Panc1 (cell line): ENCODE results near the gene KCNA10.

Experiments used
- POLR2AphosphoS5 ChIP-seq: IDR thresholded peaks from 2 replicates; pipeline ENCODE4 v1.6.1; 2012; ENCODE audit warnings: mild to moderate bottlenecking, low read depth, low read length, moderate library complexity
- TCF7L2 ChIP-seq: IDR thresholded peaks from 2 replicates; pipeline ENCODE4 v1.6.1; 2011; ENCODE audit warnings: mild to moderate bottlenecking, low read depth, low read length, inconsistent platforms
- TF ChIP-seq, protein P1 (sequence below): fragments of 450-650 bp; IDR thresholded peaks from 2 replicates; pipeline ENCODE4 v1.5.1; 2017; ENCODE audit warnings: mild to moderate bottlenecking
- TF ChIP-seq, protein P2 (sequence below), 2 experiments: IDR thresholded peaks; 2 replicates each; pipeline ENCODE4 v1.6.1; 2011 to 2012; ENCODE audit warnings: low read depth in 2 of 2, control low read depth in 1 of 2, low read length in 1 of 2, mild to moderate bottlenecking in 1 of 2, moderate library complexity in 1 of 2; ENCODE audit not compliant: insufficient read depth in 1 of 2

DNA sequence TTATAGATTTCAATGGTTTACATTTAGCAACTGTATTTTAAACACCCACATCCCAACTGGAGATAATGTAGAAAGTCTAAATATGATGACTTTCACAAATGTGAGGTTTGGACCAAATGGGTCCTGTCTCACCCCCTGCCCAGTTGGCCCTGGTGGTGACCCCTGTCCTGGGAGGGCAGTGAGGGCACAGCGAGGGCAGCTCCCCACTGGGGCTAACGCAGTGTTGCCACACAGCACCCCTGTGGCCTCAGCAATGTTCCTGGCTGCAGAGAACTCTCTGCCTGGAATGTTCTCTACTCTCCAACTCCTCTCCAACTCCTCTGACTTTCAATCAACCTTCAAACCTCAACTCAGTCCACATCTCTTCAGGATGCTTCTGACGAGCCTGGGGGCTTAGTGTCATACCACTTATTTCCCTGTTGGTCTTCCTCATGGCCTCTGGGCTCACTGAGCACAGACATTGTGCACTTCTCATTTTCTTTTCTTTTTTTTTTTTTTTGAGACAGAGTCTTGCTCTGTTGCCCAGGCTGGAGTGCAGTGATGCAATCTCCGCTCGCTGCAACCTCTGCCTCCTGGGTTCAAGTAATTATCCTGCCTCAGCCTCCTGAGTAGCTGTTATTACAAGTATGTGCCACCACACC is 25.8 kb downstream of the KCNA10 start:
- TF ChIP-seq, protein P1, sequence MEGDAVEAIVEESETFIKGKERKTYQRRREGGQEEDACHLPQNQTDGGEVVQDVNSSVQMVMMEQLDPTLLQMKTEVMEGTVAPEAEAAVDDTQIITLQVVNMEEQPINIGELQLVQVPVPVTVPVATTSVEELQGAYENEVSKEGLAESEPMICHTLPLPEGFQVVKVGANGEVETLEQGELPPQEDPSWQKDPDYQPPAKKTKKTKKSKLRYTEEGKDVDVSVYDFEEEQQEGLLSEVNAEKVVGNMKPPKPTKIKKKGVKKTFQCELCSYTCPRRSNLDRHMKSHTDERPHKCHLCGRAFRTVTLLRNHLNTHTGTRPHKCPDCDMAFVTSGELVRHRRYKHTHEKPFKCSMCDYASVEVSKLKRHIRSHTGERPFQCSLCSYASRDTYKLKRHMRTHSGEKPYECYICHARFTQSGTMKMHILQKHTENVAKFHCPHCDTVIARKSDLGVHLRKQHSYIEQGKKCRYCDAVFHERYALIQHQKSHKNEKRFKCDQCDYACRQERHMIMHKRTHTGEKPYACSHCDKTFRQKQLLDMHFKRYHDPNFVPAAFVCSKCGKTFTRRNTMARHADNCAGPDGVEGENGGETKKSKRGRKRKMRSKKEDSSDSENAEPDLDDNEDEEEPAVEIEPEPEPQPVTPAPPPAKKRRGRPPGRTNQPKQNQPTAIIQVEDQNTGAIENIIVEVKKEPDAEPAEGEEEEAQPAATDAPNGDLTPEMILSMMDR: no peak
- TF ChIP-seq, protein P2, sequence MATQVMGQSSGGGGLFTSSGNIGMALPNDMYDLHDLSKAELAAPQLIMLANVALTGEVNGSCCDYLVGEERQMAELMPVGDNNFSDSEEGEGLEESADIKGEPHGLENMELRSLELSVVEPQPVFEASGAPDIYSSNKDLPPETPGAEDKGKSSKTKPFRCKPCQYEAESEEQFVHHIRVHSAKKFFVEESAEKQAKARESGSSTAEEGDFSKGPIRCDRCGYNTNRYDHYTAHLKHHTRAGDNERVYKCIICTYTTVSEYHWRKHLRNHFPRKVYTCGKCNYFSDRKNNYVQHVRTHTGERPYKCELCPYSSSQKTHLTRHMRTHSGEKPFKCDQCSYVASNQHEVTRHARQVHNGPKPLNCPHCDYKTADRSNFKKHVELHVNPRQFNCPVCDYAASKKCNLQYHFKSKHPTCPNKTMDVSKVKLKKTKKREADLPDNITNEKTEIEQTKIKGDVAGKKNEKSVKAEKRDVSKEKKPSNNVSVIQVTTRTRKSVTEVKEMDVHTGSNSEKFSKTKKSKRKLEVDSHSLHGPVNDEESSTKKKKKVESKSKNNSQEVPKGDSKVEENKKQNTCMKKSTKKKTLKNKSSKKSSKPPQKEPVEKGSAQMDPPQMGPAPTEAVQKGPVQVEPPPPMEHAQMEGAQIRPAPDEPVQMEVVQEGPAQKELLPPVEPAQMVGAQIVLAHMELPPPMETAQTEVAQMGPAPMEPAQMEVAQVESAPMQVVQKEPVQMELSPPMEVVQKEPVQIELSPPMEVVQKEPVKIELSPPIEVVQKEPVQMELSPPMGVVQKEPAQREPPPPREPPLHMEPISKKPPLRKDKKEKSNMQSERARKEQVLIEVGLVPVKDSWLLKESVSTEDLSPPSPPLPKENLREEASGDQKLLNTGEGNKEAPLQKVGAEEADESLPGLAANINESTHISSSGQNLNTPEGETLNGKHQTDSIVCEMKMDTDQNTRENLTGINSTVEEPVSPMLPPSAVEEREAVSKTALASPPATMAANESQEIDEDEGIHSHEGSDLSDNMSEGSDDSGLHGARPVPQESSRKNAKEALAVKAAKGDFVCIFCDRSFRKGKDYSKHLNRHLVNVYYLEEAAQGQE (IDR thresholded peaks at IDR 0.05; ENCODE audit: insufficient read depth in 1 of 2, low read depth in 2 of 2, low read length in 1 of 2): no peak
- TF ChIP-seq POLR2AphosphoS5 (no peak), TCF7L2 (no peak)
